C4-2B (cell line): ENCODE measurements around the gene MIX23.

Experiments
- H3K27ac ChIP-seq: fragments of 450-650 bp; 2 replicates; pipeline ENCODE4 v1.5.1; 2017
- ZFX ChIP-seq: fragments of 450-650 bp; IDR thresholded peaks from 2 replicates; pipeline ENCODE4 v1.6.1; 2017
- TF ChIP-seq, protein P1 (sequence below): fragments of 450-650 bp; conservative IDR thresholded peaks from 2 replicates; pipeline ENCODE4 v1.5.1; 2017; ENCODE audit warnings: mild to moderate bottlenecking

Gene MIX23

DNA sequence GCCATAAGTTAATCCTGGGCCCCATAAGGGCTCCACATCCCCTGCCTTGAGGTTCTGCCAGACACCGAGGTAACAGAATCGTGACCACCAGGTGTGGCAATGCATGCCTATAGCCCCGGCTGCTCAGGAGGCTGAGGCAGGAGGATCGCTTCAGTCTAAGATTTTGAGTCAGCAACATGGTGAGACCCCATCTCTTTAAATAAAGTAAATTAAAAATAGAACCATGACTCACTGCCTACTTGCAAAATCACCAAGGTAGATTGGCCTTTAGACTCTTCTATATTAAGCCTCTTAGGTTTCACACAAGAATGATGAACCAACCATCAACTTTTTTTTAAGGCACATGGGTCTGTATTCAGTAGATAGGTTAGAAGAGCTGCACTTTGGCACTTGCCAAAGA lies 23.2 kb upstream of the MIX23 start:
- no peak overlapping the region for H3K27ac ChIP-seq
- TF ChIP-seq ZFX, result no peak
- TF ChIP-seq, protein P1, sequence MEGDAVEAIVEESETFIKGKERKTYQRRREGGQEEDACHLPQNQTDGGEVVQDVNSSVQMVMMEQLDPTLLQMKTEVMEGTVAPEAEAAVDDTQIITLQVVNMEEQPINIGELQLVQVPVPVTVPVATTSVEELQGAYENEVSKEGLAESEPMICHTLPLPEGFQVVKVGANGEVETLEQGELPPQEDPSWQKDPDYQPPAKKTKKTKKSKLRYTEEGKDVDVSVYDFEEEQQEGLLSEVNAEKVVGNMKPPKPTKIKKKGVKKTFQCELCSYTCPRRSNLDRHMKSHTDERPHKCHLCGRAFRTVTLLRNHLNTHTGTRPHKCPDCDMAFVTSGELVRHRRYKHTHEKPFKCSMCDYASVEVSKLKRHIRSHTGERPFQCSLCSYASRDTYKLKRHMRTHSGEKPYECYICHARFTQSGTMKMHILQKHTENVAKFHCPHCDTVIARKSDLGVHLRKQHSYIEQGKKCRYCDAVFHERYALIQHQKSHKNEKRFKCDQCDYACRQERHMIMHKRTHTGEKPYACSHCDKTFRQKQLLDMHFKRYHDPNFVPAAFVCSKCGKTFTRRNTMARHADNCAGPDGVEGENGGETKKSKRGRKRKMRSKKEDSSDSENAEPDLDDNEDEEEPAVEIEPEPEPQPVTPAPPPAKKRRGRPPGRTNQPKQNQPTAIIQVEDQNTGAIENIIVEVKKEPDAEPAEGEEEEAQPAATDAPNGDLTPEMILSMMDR, result no peak

DNA sequence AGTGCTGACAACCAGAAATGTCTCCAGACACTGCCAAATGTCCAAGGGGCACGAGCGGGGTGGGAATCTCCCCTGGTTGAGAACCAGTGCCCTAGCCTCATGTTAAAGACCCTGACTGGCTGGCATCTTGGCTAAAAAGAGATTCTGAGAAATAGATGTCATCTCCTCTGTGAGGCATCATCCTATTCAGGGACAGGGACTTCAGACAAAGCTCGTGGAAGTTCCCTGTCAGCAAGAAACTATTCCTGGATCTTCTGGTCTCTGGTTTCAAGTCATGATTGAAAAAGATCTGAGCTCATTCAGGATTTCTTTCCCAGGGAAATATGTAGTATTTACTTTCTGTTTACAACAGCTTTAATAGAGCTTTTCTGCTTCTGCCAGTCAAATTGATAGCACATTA lies 22.0 kb upstream of the MIX23 start:
- TF ChIP-seq, protein P1, result no peak
- no peak for TF ChIP-seq ZFX
- no peak overlapping the region for H3K27ac ChIP-seq

DNA sequence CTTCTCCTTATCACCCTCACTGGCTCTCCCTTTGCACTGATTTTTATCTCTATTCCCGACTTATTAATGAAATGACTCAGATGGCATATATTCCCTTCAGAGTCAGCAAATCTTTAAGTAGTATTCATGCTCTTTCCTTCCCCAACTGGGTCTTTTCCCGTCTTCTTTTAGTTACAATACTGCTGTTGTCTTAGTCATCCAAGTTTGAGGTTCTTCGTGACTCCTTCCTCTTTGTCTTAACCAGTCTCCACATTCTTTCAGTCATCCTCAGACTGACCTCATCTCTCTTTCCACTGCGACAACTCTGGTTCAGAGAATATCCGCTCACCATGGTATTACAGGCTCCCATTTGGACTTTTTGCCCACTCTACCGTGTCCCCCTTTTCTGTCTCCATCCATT lies 20.5 kb upstream of the MIX23 start:
- H3K27ac ChIP-seq, result no peak overlapping the region
- TF ChIP-seq, protein P1, result no peak
- TF ChIP-seq ZFX, result no peak

DNA sequence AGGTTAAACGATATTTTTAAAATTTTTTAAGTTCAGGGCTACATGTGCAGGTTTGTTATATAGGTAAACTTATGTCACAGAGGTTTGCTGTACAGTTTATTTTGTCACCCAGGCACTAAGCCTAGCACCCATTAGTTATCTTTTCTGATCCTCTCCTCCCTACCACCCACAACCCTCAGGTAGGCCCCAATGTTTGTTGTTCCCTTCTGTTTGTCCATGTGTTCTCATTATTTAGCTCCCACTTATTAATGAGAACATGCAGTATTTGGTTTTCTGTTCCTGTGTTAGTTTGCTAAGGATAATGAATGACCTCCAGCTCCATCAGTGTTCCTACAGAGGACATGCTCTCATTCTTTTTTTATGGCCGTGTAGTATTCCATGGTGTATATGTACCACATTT lies 15.9 kb upstream of the MIX23 start:
- peak overlapping the region; percentile 40 for H3K27ac ChIP-seq
- TF ChIP-seq, protein P1, result no peak
- TF ChIP-seq ZFX, result no peak

DNA sequence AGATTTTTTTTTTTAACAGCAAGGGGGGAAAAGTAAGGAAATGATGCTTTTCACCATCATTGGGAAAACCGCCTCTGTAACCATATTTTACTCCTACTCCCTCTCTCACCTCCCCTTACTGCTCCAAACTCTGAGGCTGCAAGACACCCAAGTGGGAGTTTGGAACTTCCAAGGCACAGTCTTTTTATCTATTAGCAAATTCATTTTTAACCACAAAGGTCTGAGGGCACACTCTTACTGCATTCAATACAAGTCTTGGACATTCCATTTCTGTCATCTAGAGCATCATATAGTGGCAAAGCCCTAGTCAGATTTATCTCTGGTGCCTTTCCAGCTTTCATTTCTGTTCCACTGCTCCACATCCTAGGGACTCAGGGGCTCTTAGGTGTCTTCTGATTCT lies 14.2 kb upstream of the MIX23 start:
- no peak overlapping the region for H3K27ac ChIP-seq
- no peak for TF ChIP-seq ZFX
- TF ChIP-seq, protein P1, result no peak

DNA sequence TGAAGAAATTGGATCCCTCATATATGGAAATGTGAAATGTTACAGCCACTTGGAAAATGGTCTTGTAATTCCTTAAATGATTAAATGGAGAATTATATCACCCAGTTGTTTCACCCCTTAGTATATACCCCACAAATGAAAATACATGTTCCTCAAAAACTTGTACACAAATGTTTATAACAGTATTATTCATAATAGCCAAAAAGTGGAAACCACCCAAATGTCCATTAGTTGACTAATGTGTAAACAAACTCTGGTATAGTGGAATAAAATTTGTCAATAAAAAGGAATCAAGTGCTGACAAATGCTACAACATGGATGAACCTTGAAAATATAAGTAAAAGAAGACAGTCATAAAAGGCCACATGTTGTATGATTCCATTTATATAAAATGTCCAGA lies 13.5 kb upstream of the MIX23 start:
- no peak overlapping the region for H3K27ac ChIP-seq
- no peak for TF ChIP-seq ZFX
- TF ChIP-seq, protein P1, result no peak

DNA sequence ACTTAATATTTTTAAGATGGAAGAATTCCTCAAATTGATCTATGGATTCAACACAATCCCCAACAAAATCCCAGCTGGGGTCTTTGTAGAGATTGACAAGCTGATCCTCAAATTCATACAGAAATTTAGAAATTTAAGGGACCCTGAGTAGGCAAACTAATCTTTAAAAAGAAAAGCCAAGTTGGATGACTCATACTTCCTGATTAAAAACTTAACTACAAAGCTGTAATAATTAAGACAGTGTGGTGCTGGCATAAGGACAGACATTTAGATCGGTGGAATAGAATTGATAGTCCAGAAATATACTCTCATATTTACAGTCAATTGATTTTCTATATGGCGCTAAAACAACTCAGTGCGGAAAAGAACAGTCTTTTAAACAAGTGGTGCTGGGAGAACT lies 12.6 kb upstream of the MIX23 start:
- no peak overlapping the region for H3K27ac ChIP-seq
- TF ChIP-seq, protein P1, result no peak
